GM10266 (cell line): ENCODE data around the gene CENPT.
A peak's percentile ranks its signal among the peaks of the same experiment; 100 is the strongest.

Source experiments
- DNase-seq: peaks from one replicate; pipeline ENCODE4 v3.0.0; 2012; ENCODE audit errors: extremely low spot score
- TF ChIP-seq, protein P1 (sequence below): IDR thresholded peaks from 2 replicates; pipeline ENCODE4 v1.5.1; 2012; ENCODE audit warnings: mild to moderate bottlenecking, low read depth; ENCODE audit not compliant: control insufficient read depth, insufficient read depth; ENCODE audit errors: missing control alignments

Gene CENPT

DNA sequence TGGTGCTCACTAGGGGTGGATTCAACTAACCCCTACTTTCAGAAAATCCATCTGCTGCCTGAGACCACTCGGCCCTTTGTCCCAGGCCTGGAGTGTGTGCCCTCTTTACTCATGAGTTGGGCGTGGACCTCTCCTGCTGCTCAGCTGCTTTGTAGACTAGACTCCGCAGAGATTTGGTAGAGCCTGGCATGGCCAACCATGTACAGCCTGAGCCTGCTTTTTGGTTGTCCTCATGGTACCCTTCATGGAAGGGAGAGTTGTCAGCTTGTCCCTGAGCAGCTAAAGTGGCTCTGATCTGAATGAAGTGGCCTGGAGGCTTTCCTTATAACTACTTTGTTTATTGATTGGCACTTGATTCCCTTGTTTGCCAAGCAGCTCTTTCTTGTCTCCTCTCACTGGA lies 26.9 kb upstream of the CENPT start:
- TF ChIP-seq, protein P1, sequence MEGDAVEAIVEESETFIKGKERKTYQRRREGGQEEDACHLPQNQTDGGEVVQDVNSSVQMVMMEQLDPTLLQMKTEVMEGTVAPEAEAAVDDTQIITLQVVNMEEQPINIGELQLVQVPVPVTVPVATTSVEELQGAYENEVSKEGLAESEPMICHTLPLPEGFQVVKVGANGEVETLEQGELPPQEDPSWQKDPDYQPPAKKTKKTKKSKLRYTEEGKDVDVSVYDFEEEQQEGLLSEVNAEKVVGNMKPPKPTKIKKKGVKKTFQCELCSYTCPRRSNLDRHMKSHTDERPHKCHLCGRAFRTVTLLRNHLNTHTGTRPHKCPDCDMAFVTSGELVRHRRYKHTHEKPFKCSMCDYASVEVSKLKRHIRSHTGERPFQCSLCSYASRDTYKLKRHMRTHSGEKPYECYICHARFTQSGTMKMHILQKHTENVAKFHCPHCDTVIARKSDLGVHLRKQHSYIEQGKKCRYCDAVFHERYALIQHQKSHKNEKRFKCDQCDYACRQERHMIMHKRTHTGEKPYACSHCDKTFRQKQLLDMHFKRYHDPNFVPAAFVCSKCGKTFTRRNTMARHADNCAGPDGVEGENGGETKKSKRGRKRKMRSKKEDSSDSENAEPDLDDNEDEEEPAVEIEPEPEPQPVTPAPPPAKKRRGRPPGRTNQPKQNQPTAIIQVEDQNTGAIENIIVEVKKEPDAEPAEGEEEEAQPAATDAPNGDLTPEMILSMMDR: no peak
- DNase-seq: no peak

DNA sequence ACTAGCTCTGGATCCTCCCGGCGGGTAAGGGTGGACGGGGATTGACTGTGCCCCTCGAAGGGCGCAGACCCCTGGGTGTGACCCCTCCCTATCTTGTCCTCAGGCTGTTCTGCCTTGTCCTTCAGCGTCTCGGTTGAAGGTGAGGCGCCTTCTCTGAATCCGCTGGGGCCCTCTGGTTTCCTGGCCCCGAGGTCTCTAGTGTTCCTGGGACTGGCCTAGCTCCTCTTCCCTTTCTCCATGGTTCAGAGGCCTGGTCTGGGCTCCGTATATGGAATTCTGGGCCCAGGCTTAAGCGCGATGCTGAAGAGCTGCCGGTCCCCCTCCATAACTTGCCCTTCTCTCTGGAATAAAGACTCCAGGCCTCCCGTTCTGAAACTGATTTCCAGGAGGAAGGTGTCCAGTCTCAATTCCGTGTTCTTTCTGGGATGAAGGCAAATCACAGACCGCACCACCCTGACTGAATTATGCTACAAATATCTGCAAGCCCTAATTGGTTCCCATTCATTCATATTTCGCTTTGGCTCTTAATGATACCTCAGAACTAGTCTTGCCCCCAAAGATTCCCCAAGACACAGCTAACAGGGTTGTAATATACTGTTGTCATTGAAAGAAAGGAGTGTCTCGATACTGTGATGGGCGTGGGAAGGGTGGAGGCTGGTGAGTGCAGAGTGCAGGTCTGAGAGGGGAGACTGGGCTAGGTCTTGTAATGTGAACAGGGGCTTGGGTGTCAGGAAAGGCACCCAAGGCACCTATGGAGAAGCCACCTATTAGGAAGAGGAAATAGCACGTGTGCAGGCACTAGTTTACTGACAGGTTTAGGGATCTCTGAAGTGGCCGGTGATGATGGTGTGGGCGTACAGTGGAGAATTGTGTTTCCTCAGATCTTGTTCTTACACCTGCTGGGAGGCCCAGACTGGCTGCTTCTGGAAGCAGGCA lies 26.2 kb upstream of the CENPT start:
- DNase-seq: peak; percentile 36
- TF ChIP-seq, protein P1: no peak

DNA sequence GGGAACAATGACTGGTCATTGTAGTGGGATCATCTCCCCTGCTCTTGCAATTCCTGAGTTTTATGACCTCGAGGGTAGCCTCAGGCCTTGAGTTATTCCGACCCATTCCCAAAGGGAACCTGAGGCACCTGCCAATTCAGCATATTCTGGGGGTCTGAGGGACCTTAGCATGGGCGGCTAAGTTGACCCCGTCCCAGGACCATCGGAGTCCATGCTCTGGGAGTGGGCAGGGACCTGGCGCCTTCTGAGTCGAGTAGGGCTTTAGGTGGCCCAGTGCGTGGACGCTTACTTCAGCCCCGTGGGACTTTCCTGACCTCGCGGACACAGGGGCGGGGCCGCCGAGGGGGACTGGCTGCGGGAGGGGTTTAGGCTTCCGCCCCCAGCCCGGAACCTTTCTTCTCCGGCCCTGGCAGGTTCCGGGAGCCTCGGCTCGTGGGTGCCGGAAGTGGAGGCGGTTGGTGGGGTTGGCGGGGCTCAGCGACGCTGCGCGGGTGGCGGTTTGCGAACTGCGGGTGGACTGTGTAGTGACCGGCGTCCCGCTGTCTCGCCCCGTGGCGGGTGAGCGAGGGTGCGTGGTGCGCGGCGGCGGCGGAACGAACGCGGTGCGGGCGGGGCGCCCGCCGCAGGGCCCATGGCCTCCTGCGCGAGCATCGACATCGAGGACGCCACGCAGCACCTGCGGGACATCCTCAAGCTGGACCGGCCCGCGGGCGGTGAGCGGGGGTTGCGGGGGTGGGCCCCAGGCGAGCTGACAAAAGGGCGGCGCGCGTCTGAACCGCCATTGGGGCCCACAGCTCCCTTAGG lies 25.3 kb upstream of the CENPT start, which contains the start of gene EDC4:
TSS of gene EDC4 (plus strand) at position 422 of the 804 bp plus-strand sequence. CDS start at position 632, 210 bp downstream.
- DNase-seq: peak; percentile 95
- TF ChIP-seq, protein P1: no peak

DNA sequence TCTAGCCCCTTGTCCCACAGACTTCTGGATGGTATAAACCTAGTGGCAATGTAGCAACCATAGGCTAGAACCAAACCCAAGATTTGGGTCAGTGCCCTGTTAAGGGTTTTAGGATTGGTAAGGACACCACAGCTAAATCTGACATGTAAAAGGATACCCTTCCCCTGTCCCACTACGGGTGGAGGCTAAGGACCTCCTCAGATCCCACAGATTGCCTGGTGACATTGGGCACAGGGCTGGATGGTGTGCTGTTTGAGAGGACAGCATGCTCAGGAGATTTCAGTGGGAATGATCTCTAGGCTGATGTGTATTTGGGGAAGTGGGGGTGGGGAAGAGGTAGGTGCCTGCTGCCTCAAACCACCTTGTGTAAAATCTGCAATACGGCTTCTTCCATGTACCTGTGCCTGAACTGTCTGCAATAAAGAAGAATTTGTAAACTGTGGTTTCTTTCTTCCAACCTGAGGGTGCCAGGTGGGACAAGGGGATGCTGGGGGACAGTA lies 24.7 kb upstream of the CENPT start:
- TF ChIP-seq, protein P1: no peak

DNA sequence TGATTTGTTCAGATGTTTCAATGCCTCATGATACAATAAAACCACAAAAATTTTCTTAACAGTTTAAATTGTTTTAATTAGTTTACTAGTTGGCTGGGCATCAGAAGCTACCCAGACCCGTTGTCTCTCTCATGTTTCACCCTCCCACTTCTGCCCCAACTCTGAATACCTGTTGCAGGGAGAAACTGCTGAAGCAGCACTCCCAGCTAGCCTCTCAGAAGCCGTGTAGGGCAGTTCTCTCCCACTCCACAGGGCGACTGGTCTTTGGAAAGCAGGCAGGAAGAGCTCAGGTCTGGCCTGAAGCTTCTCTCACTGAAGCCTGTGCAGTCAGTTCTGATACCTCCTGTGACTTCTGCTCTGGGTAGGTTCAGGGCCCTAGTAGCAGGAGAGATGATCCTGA lies 23.8 kb upstream of the CENPT start:
- TF ChIP-seq, protein P1: no peak
- no peak for DNase-seq

More for the DNA sequence above, 24.7 kb upstream of the CENPT start:
- DNase-seq: peak; percentile 10

DNA sequence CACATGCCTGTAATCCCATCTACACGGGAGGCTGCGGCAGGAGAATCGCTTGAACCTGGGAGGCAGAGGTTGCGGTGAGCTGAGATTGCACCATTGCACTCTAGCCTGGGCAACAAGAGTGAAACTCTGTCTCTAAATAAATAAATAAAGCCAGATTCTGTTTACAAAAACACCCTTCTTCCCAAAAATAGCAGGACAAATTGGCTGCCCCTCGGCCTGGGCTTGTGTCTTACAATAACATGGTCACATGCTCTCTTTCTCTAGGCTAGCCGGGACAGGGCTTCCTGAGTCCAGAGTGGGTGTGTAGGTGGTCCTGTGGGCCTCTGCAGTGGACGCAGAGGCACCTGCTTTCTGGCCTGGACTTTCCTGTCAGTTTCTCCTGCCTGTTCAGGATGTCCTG lies 22.2 kb upstream of the CENPT start:
- TF ChIP-seq, protein P1: no peak
- DNase-seq: no peak
